ENCODE data around the gene AK9.

The AK9 gene

GRCh38 chr6:109508166-109508860, 182.7 kb downstream of the AK9 start:
- DNase-seq = no peak

DNA sequence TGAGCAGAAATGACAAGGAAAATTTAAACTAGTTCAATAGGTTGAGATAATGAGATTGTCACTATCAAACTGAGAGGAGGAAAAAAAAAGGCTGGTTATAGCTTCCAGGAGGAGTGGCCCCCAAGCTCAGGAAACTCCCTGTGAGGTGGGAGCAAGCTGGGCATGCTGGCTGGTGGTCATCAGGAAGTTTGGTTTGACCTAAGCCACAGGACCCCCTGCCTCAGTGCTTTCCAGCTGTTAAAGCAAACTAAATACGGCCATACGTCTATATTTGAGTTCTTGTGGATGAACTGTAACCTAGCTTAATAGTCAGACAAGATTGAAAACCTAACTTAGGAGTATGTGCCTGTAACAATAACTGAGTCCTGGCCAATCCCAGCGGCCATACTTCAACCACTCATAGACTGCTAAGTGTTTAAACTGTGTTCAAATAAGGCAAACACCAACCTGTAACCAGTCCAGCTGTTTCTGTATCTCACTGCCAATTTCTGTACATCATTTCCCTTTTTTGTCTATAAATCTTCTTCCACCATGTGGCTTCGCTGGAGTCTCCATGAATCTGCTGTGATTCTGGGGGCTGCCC, 183.4 kb downstream of the AK9 start:
- no peak for DNase-seq

GRCh38 chr6:109506841-109507240, 184.2 kb downstream of the AK9 start:
- DNase-seq = no peak

DNA sequence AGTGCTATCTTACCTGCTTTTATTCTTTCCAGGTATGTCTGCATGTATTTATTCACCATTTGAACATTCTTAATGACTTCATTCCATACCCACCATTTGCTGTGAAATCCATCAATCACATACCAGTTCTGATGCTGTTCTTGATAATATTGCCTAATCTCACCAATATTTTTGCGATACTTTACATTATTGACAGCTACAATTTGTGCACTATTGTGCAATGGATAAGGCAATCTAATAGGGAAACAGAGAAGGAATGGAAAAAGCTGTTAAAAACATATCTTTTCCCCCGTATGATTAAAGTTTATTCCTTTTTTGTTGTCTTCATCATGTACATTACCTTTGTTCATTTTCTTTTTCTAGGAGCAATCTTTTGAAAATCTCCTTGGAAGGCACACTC, 184.7 kb downstream of the AK9 start:
- no peak for DNase-seq

GRCh38 chr6:109503327-109504224, 187.4 kb downstream of the AK9 start:
- peak; percentile 4 to 57 for DNase-seq

DNA sequence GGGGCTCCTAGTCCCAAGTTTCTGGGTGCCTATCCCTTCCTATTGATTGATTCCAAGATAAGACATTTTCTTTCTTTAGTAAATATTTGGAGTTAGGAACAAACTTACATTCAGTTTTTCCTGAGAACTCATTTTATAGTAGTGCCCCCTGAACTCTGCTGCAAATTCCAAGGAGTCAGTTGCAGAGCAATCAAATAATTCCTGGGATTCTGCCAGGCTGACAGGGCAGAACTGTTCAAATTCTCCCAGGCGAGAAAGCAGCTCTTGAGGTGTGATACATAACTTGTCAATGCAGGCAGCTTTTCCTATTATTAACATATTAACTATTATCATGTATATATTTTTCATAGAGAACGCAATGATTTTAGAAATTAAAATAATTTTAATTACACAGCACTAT, 192.1 kb downstream of the AK9 start:
- no peak for DNase-seq

DNA sequence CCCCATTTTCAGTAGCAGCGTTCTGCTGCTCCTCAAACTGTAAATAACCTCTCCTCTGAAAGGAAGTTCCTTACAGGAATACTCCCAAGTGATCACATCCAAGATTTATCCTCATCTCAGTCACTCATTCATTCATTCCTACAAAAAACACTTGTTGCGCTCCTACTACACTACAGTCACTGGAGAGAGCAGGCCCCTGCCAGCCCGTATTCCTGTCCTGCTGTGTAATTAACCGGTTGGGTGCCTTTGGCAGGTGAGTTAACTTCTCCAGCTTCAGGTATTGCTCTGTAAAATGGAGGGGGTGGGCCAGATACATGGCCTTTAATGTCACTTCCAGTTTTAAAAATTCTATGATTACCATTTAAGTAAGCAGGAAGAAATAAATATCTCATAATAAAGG, 192.9 kb downstream of the AK9 start:
- DNase-seq = no peak

DNA sequence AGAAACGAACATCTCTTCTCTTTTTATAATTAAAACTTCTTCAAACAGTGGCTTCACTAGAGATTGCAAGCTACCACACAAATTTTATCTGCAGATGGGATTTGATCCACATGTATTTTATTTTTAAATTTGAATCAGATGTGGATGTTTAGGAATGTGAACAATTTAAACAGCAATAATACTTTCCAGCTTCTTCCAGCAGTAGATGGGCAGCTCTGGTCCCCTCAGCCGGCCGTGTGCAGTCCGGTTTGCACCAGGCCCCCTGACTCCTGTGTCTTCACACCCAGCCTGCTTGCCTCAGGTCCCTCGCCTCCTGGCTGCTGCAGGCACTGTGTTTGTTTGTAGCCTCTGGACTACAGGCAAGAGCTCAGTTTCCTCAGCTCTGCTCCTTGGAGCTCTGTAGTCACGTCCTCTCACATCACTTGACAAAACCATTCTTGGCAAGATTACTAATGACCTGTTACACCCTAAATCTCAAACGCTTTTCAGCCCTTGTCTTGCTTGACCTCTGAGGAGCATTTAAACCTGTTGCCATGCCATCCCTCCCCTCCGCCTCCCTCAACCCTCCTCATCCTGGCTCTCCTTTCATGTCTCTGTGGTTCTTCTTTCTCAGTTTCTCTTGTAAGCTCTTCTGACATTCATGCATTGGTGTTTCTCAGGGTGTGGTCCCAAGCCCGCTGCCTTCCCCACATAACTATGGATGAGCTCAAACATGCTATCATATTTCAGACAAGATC, 194.8 kb downstream of the AK9 start:
- DNase-seq = no peak

DNA sequence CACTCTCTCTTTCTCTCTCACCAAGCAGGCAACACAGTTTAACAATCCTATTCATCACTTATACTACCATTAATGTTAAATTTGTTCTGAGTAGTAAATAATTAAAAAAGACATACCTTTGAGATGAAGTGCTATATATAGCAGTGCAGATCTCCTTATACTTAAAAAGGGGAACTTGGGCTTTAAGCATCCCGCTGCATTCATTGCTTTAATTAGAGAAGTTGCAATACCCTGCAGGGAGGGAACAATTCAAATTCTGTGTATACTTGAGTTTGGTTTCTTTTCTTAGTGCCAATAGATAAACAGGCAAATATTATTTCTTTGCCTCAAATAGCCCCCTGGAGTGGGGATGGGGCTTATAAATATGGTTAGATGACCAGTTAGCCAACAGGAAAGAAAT, 197.1 kb downstream of the AK9 start:
- DNase-seq = no peak

GRCh38 chr6:109491207-109491938, 199.6 kb downstream of the AK9 start:
- DNase-seq = no peak

- no peak for DNase-seq
Observed at GRCh38 chr6:109490713-109491112, 200.3 kb downstream of the AK9 start.

- no peak for DNase-seq
Observed at GRCh38 chr6:109488001-109488400, 203.0 kb downstream of the AK9 start.

- DNase-seq = no peak
Observed at GRCh38 chr6:109486068-109486467, 204.9 kb downstream of the AK9 start.

DNA sequence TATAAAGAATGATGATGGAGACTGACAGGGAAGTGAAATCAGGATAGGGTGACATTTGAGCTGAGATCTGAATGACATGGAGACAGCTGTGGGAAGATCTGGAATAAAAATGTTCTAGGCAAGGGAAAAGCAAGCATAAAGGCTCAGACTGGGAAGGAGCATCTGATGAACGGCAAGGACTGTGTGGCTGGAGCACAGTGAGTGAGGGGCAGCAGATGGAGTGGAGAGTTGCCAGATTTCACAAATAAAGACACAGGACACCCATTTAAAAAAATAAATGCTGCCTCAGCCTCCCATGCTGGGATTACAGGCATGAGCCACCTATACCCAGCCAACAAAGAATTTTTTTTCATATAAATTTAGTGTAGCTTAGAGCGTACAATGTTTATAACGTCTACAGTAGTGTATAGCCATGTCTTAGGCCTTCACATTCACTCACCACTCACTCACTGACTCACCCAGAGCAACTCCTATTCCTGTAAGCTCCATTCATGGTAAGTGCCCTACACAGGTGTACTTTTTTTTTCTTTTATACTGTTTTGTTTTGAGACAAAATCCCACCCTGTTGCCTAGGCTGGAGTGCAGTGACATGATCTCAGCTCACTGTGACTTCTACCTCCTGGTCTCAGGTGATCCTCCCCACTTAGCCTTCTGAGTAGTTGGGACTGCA, 205.6 kb downstream of the AK9 start:
- no peak for DNase-seq

GRCh38 chr6:109484122-109484521, 206.9 kb downstream of the AK9 start:
- no peak for DNase-seq

DNA sequence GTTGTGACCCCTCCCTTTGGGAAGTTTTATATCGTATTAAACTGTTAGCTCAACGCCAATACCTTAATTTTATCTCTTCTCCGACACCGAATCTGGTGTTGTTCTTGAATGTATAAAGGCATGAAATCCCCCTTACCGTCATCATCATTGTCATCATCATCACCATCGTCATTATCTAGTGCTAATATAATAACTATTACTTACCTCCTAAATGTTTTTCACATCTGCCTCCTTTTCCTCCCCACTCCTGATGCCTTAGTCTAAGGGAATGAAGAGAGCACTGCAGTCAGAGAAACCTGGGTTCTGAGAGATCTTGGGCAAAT, 207.3 kb downstream of the AK9 start:
- no peak for DNase-seq

- peak; percentile 90 to 94 for DNase-seq
Observed at GRCh38 chr6:109482905-109483734, 207.9 kb downstream of the AK9 start, which contains the start of gene ZBTB24. ZBTB24 (minus strand) TSS chr6:109483219; CDS start chr6:109482026, 1,193 bp downstream.

DNA sequence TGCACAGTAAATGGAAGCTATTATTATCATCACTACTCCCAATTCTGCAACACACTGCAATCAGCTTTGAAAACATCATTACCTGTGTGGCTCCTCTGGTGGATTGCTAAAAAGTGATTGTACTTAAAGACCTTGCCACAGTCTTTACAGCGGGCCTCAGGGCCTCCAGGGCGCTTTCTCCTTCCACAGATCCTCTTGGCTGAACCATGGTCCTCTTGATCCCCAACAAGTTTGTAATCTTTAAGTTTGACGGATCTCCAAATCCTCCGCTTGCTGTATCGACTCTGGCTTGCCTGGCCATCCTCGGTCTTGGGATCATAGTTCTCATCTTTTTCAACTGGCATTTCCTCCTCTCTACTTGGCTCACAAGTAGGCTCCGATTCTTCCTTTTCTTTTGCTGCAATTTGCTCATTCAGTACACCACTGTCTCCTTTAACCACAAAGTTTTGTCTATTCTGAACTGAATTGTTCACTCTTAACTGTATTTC, 210.0 kb downstream of the AK9 start:
- DNase-seq = no peak

- no peak for DNase-seq
Observed at GRCh38 chr6:109478841-109479624, 212.0 kb downstream of the AK9 start.

GRCh38 chr6:109478222-109478805, 212.7 kb downstream of the AK9 start:
- no peak for DNase-seq

Data from SHP77 (cell line).